ENCODE data around the gene XPR1. TPM values are rescaled to one million over a fixed set of nuclear protein-coding genes. Genes with fewer than 3 reads are reported as not detected.

Gene XPR1
- total RNA-seq, 1 experiment from 2014 or later = 19.9 TPM

DNA sequence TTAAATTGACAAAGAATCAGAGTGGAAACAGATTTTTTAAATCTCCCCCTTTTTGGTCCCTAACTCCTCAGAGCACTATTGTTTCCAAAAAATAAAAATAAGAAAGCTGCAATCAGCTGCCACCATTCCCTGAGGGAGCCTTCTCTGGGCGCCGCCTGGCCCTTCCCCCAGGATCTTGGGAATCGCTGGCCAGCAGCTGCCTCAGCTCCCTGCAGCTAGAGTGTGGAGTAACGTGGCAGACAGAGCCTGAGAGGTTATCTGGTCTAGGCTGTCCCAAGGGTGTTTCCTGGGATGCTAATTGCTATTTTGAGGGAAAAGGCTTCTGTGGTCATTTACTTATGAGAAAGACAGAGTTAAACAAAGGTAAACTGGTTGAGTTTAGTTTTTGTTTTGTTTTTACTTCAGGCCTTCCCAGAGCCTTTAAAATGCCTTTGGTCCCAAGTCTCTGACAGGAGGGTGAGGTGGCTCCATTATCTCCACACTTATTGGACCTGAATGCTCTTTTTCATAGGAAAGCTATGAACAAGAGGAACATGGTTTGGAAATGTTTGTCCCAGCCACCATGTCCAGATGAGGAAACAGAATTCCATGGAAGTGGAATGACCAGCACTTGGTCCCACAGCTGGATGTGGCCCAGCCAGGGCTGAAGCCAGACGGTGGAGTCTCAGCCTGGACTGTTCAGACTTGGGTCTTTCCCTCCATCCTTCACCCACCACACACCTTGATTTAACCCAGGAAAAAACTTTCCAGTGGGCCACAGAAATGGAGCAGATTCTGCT, 266.8 kb downstream of the XPR1 start:
- ATAC-seq = no peak
- ChIA-PET POLR2A (no interaction called here), CTCF (no interaction called here), RAD21 (ENCODE audit: low non-redundant PET in 1 of 2, low total read pairs in 2 of 2, uncharacterized antibody in 2 of 2, unreplicated experiment in 2 of 2) (no interaction called here)
- Histone ChIP-seq H4K20me1 (ENCODE audit: insufficient read depth) (no peaks in the 10 kb centered on the region), H2AFZ (ENCODE audit: low read depth, low read length, poor library complexity, severe bottlenecking) (no peak overlapping the region), H3K9me3 (ENCODE audit: control insufficient read depth in 1 of 2, insufficient read depth in 1 of 2, low read depth in 1 of 2, low read length in 2 of 2) (no peaks in the 10 kb centered on the region), H3K27ac (ENCODE audit: low read depth, low read length) (no peak overlapping the region), H3K4me2 (ENCODE audit: low read length) (no peak overlapping the region), H3K27me3 (ENCODE audit: insufficient read depth, low read length) (no peaks in the 10 kb centered on the region), H3K9ac (ENCODE audit: low read length) (no peak overlapping the region), H3K4me3 (replicated peaks in 1 of 2; ENCODE audit: low read depth in 1 of 2, low read length in 2 of 2) (no peak overlapping the region), H3K79me2 (ENCODE audit: insufficient read depth, low read length) (no peaks in the 10 kb centered on the region), H3K4me1 (ENCODE audit: control insufficient read depth in 1 of 2, insufficient read depth in 2 of 2, low read length in 2 of 2) (no peaks in the 10 kb centered on the region), H3K36me3 (ENCODE audit: control insufficient read depth in 1 of 2, insufficient read depth in 2 of 2, low read length in 2 of 2) (no peaks in the 10 kb centered on the region), H3K9me2 (ENCODE audit: insufficient read depth) (no peaks in the 10 kb centered on the region)
- intact Hi-C loops (cut with micrococcal nuclease) = no loop called here
- TF ChIP-seq ELF1 (IDR thresholded peaks at IDR 0.05; ENCODE audit: borderline replicate concordance, low read depth) = no peak
- TF ChIP-seq, protein P1, sequence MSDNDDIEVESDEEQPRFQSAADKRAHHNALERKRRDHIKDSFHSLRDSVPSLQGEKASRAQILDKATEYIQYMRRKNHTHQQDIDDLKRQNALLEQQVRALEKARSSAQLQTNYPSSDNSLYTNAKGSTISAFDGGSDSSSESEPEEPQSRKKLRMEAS (IDR thresholded peaks at IDR 0.05) = no peak
- no peak for TF ChIP-seq SP1 (IDR thresholded peaks at IDR 0.05; ENCODE audit: low read depth)
- no peak for TF ChIP-seq RAD21 (IDR thresholded peaks at IDR 0.05; ENCODE audit: low read depth)
- no peak for TF ChIP-seq ZFX (IDR thresholded peaks at IDR 0.05)
- TF ChIP-seq JUND (IDR thresholded peaks at IDR 0.05) = no peak
- no peak for TF ChIP-seq POLR2AphosphoS5 (IDR thresholded peaks at IDR 0.05; ENCODE audit: low read depth, low read length)
- no peak for TF ChIP-seq EGR1 (IDR thresholded peaks at IDR 0.05; ENCODE audit: low read depth)
- no peak for TF ChIP-seq SRF (IDR thresholded peaks at IDR 0.05; ENCODE audit: low read depth)
- TF ChIP-seq POLR2A (IDR thresholded peaks at IDR 0.05; ENCODE audit: borderline replicate concordance, extremely low read depth, insufficient read depth, insufficient read length) = no peak
- TF ChIP-seq, protein P2, sequence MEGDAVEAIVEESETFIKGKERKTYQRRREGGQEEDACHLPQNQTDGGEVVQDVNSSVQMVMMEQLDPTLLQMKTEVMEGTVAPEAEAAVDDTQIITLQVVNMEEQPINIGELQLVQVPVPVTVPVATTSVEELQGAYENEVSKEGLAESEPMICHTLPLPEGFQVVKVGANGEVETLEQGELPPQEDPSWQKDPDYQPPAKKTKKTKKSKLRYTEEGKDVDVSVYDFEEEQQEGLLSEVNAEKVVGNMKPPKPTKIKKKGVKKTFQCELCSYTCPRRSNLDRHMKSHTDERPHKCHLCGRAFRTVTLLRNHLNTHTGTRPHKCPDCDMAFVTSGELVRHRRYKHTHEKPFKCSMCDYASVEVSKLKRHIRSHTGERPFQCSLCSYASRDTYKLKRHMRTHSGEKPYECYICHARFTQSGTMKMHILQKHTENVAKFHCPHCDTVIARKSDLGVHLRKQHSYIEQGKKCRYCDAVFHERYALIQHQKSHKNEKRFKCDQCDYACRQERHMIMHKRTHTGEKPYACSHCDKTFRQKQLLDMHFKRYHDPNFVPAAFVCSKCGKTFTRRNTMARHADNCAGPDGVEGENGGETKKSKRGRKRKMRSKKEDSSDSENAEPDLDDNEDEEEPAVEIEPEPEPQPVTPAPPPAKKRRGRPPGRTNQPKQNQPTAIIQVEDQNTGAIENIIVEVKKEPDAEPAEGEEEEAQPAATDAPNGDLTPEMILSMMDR (IDR thresholded peaks at IDR 0.05 in 2 of 3, conservative IDR thresholded peaks at IDR 0.05 in 1 of 3; ENCODE audit: borderline replicate concordance in 1 of 3, insufficient read depth in 1 of 3, low read depth in 2 of 3, low read length in 2 of 3) = no peak
- no peak for TF ChIP-seq FOSL1 (IDR thresholded peaks at IDR 0.05; ENCODE audit: low read depth)
- TF ChIP-seq, protein P3, sequence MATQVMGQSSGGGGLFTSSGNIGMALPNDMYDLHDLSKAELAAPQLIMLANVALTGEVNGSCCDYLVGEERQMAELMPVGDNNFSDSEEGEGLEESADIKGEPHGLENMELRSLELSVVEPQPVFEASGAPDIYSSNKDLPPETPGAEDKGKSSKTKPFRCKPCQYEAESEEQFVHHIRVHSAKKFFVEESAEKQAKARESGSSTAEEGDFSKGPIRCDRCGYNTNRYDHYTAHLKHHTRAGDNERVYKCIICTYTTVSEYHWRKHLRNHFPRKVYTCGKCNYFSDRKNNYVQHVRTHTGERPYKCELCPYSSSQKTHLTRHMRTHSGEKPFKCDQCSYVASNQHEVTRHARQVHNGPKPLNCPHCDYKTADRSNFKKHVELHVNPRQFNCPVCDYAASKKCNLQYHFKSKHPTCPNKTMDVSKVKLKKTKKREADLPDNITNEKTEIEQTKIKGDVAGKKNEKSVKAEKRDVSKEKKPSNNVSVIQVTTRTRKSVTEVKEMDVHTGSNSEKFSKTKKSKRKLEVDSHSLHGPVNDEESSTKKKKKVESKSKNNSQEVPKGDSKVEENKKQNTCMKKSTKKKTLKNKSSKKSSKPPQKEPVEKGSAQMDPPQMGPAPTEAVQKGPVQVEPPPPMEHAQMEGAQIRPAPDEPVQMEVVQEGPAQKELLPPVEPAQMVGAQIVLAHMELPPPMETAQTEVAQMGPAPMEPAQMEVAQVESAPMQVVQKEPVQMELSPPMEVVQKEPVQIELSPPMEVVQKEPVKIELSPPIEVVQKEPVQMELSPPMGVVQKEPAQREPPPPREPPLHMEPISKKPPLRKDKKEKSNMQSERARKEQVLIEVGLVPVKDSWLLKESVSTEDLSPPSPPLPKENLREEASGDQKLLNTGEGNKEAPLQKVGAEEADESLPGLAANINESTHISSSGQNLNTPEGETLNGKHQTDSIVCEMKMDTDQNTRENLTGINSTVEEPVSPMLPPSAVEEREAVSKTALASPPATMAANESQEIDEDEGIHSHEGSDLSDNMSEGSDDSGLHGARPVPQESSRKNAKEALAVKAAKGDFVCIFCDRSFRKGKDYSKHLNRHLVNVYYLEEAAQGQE (IDR thresholded peaks at IDR 0.05; ENCODE audit: low read depth) = no peak
- TF ChIP-seq CEBPB (IDR thresholded peaks at IDR 0.05; ENCODE audit: low read depth) = no peak
- TF ChIP-seq EZH2 (IDR thresholded peaks at IDR 0.05) = no peak
- TF ChIP-seq SIN3A (IDR thresholded peaks at IDR 0.05; ENCODE audit: low read depth) = no peak
- TF ChIP-seq EZH2phosphoT487 (IDR thresholded peaks at IDR 0.05; ENCODE audit: borderline replicate concordance) = no peak
- no peak for TF ChIP-seq CBX3 (IDR thresholded peaks at IDR 0.05; ENCODE audit: low read depth)
- TF ChIP-seq, protein P4, sequence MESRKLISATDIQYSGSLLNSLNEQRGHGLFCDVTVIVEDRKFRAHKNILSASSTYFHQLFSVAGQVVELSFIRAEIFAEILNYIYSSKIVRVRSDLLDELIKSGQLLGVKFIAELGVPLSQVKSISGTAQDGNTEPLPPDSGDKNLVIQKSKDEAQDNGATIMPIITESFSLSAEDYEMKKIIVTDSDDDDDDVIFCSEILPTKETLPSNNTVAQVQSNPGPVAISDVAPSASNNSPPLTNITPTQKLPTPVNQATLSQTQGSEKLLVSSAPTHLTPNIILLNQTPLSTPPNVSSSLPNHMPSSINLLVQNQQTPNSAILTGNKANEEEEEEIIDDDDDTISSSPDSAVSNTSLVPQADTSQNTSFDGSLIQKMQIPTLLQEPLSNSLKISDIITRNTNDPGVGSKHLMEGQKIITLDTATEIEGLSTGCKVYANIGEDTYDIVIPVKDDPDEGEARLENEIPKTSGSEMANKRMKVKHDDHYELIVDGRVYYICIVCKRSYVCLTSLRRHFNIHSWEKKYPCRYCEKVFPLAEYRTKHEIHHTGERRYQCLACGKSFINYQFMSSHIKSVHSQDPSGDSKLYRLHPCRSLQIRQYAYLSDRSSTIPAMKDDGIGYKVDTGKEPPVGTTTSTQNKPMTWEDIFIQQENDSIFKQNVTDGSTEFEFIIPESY (IDR thresholded peaks at IDR 0.05; ENCODE audit: extremely low read depth, insufficient replicate concordance, low read length) = no peak
- BruUV-seq (replicated peaks) = no TSS peak
- no peak for DNase-seq (ENCODE audit: low read depth, low spot score)

Data from HCT116 (cell line).